MM.1S (cell line): ENCODE data around the gene PCBP1.
"Not testable (repeated sequence)": the region's sequence is repeated elsewhere in the genome, so short reads cannot be mapped to it uniquely, and the experiment has no call there.

Experiments
- DNase-seq: peaks from one replicate; pipeline ENCODE4 v3.0.0-alpha.2; 2015
- H2AFZ ChIP-seq: fragments of 300-600 bp; sonication (generic); 2 replicates; pipeline ENCODE4 v1.6.0; 2016; ENCODE audit warnings: antibody characterized with exemption, low read length
- H3F3A ChIP-seq: fragments of 300-600 bp; sonication (generic); 2 replicates; pipeline ENCODE4 v1.6.1; 2016; ENCODE audit warnings: mild to moderate bottlenecking, antibody characterized with exemption, low read length, moderate library complexity, mixed read lengths; ENCODE audit not compliant: insufficient read depth
- H3K27ac ChIP-seq: fragments of 300-600 bp; sonication (generic); 2 replicates; pipeline ENCODE4 v1.5.1; 2016; ENCODE audit warnings: mild to moderate bottlenecking, low read length
- H3K27me3 ChIP-seq: fragments of 300-600 bp; sonication (generic); replicated peaks from 2 replicates; pipeline ENCODE4 v1.6.0; 2016; ENCODE audit warnings: low read length; ENCODE audit not compliant: insufficient read depth
- H3K36me3 ChIP-seq: fragments of 300-600 bp; sonication (generic); replicated peaks from 2 replicates; pipeline ENCODE4 v1.6.1; 2016; ENCODE audit warnings: mild to moderate bottlenecking, low read length, mixed read lengths; ENCODE audit not compliant: insufficient read depth
- H3K4me1 ChIP-seq: fragments of 300-600 bp; sonication (generic); 2 replicates; pipeline ENCODE4 v1.6.1; 2016; ENCODE audit warnings: low read length, mixed read lengths
- H3K4me2 ChIP-seq: fragments of 300-600 bp; sonication (generic); 2 replicates; pipeline ENCODE4 v1.6.0; 2016; ENCODE audit warnings: low read depth, low read length
- H3K4me3 ChIP-seq: fragments of 300-600 bp; sonication (generic); 2 replicates; pipeline ENCODE4 v1.5.1; 2016; ENCODE audit warnings: low read length, mixed read lengths
- H3K79me2 ChIP-seq: fragments of 300-600 bp; sonication (generic); 2 replicates; pipeline ENCODE4 v1.6.1; 2016; ENCODE audit warnings: mixed run types, low read length, mixed read lengths
- H3K9ac ChIP-seq: fragments of 300-600 bp; sonication (generic); 2 replicates; pipeline ENCODE4 v1.6.1; 2016; ENCODE audit warnings: low read length, mixed read lengths
- H3K9me2 ChIP-seq: fragments of 300-600 bp; sonication (generic); replicated peaks from 2 replicates; pipeline ENCODE4 v1.6.1; 2016; ENCODE audit warnings: mild to moderate bottlenecking, low read length, mixed read lengths; ENCODE audit not compliant: insufficient read depth
- H3K9me3 ChIP-seq: fragments of 300-600 bp; sonication (generic); replicated peaks from 2 replicates; pipeline ENCODE4 v1.6.1; 2016; ENCODE audit warnings: mild to moderate bottlenecking, low read length, mixed read lengths; ENCODE audit not compliant: insufficient read depth
- H4K20me1 ChIP-seq: fragments of 300-600 bp; sonication (generic); 2 replicates; pipeline ENCODE4 v1.6.1; 2016; ENCODE audit warnings: mild to moderate bottlenecking, low read length, moderate library complexity, mixed read lengths; ENCODE audit not compliant: insufficient read depth
- CTCF ChIP-seq: fragments of 300-600 bp; sonication (generic); IDR thresholded peaks from 2 replicates; pipeline ENCODE4 v1.5.1; 2016; ENCODE audit warnings: antibody characterized with exemption, low read length, mixed read lengths
- EZH2 ChIP-seq: fragments of 300-600 bp; sonication (generic); optimal IDR thresholded peaks from 2 replicates; pipeline ENCODE3; 2017; ENCODE audit warnings: low read depth, mild to moderate bottlenecking, antibody characterized with exemption, low read length, mixed read lengths
- EZH2phosphoT487 ChIP-seq: fragments of 300-600 bp; sonication (generic); IDR thresholded peaks from 2 replicates; pipeline ENCODE4 v1.6.1; 2018; ENCODE audit warnings: antibody characterized with exemption, low read length

PCBP1 gene

GRCh38 chr2:70103531-70104061 lies 16.3 kb downstream of the PCBP1 start:
- Histone ChIP-seq H3K4me2 (peak overlapping the region; percentile 26; the same call in 1 of the 2 replicates), H3K27me3 (no peaks in the 10 kb centered on the region), H3K27ac (peak overlapping the region; percentile 11; the same call in 1 of the 2 replicates), H2AFZ (peak overlapping the region; percentile 56), H3K4me1 (peaks cover 24% of the 10 kb centered on the region), H3K9me3 (no peaks in the 10 kb centered on the region), H3K9me2 (no peaks in the 10 kb centered on the region), H4K20me1 (no peaks in the 10 kb centered on the region), H3K4me3 (no peak overlapping the region), H3K9ac (0 out of 2 replicates have a peak overlapping the region, but pooled peaks have one; percentile 7), H3K79me2 (no peaks in the 10 kb centered on the region), H3F3A (peaks cover 14% of the 10 kb centered on the region), H3K36me3 (no peaks in the 10 kb centered on the region)
- DNase-seq = peak; percentile 12
- TF ChIP-seq CTCF (no peak), EZH2 (no peak), EZH2phosphoT487 (no peak)

- Histone ChIP-seq H2AFZ (peak overlapping the region; percentile 56), H3K4me1 (peaks cover 26% of the 10 kb centered on the region), H3K27ac (peak overlapping the region; percentile 11; the same call in 1 of the 2 replicates), H3K4me2 (peak overlapping the region; percentile 26; the same call in 1 of the 2 replicates), H3K27me3 (no peaks in the 10 kb centered on the region), H4K20me1 (no peaks in the 10 kb centered on the region), H3K79me2 (no peaks in the 10 kb centered on the region), H3K9me3 (no peaks in the 10 kb centered on the region), H3K9me2 (no peaks in the 10 kb centered on the region), H3F3A (peaks cover 21% of the 10 kb centered on the region), H3K4me3 (no peak overlapping the region), H3K36me3 (no peaks in the 10 kb centered on the region), H3K9ac (peak overlapping the region; percentile 7; the same call in 1 of the 2 replicates)
- DNase-seq = no peak
- TF ChIP-seq EZH2 = no peak
- no peak for TF ChIP-seq EZH2phosphoT487
- TF ChIP-seq CTCF = no peak
Measured at GRCh38 chr2:70104231-70105111, 17.2 kb downstream of the PCBP1 start.

GRCh38 chr2:70106138-70106537 lies 18.9 kb downstream of the PCBP1 start:
- H3K9me2 ChIP-seq, H3K4me2 ChIP-seq, DNase-seq, H3K27ac ChIP-seq, H4K20me1 ChIP-seq, H3K27me3 ChIP-seq, H3K4me3 ChIP-seq, H2AFZ ChIP-seq, H3K9me3 ChIP-seq, H3K79me2 ChIP-seq, H3K36me3 ChIP-seq, H3K9ac ChIP-seq: not testable (repeated sequence)
- Histone ChIP-seq H3K4me1 (peaks cover 29% of the 10 kb centered on the region), H3F3A (peaks cover 27% of the 10 kb centered on the region)

GRCh38 chr2:70110397-70110796 lies 23.1 kb downstream of the PCBP1 start:
- Histone ChIP-seq H3F3A (peaks cover 26% of the 10 kb centered on the region), H3K4me1 (peaks cover 20% of the 10 kb centered on the region)
- H3K9me2 ChIP-seq, H3K27ac ChIP-seq, H3K4me2 ChIP-seq, H3K36me3 ChIP-seq, H3K79me2 ChIP-seq, DNase-seq, H4K20me1 ChIP-seq, H3K27me3 ChIP-seq, H2AFZ ChIP-seq, H3K4me3 ChIP-seq, H3K9me3 ChIP-seq, H3K9ac ChIP-seq: not testable (repeated sequence)
